K562 (cell line): Measurements from ENCODE around the gene CD38. TPM values are rescaled to one million over a fixed set of nuclear protein-coding genes. Genes with fewer than 3 reads are reported as not detected.
A peak's percentile ranks its signal among the peaks of the same experiment; 100 is the strongest.

Source experiments
- ATAC-seq: fragments of 200-7000 bp; cut with Tn5 transposase; 3 replicates; pipeline ENCODE4 v1.9.1; 2020; ENCODE audit warnings: moderate library complexity
- BruUV-seq: library from RNA; stranded (reverse); fragments of 400-500 nt; replicated peaks from 2 replicates; lab custom pipeline; 2021; lab: Mats Ljungman, UMichigan
- CTCF ChIA-PET: fragments of 300-600 bp; formaldehyde crosslinking; extraction: SDS; loops from one replicate; lab custom pipeline; 2021; ENCODE audit warnings: low intra/inter-chr PET ratio; lab: Yijun Ruan, JAX
- POLR2A ChIA-PET: fragments of 300-600, 350-650 bp; sonication (Branson Sonifier 250); formaldehyde crosslinking; extraction: SDS; loops from one replicate; lab custom pipeline; 2021; ENCODE audit warnings: antibody characterized with exemption, inconsistent platforms; lab: Yijun Ruan, JAX
- DNase-seq, 4 experiments: peaks; one replicate each; pipeline versions ENCODE4 v3.0.0 to v3.0.0-alpha.2; 2011 to 2018; ENCODE audit warnings: low spot score in 3 of 4, mixed read lengths in 3 of 4; ENCODE audit errors: extremely low read depth in 1 of 4
- FAIRE-seq: peaks from 2 replicates; lab custom pipeline; 2011; peaks lifted over from hg19 to GRCh38; lab: Jason Lieb, UNC
- H2AFZ ChIP-seq: 2 replicates; pipeline ENCODE4 v1.6.0; 2011; ENCODE audit warnings: low read depth, low read length, control low read depth, inconsistent platforms
- H3K27ac ChIP-seq: fragments of 200-600 bp; 3 replicates; pipeline ENCODE4 v1.8.0; 2011; ENCODE audit warnings: low read depth, mild to moderate bottlenecking, control low read depth, inconsistent platforms, low read length, moderate library complexity, mixed read lengths; ENCODE audit errors: extremely low read depth
- H3K27me3 ChIP-seq, 2 experiments: fragments of 300-600 bp in 1 of 2; 2 replicates in 1 of 2; 3 replicates in 1 of 2; pipeline versions ENCODE4 v1.6.0 to v1.8.0; 2011; ENCODE audit warnings: inconsistent platforms in 2 of 2, low read length in 2 of 2, mild to moderate bottlenecking in 1 of 2, mixed read lengths in 1 of 2, moderate library complexity in 1 of 2; ENCODE audit not compliant: control insufficient read depth in 2 of 2, insufficient read depth in 2 of 2
- H3K36me3 ChIP-seq: fragments of 300-600 bp; 3 replicates; pipeline ENCODE4 v1.8.0; 2011; ENCODE audit warnings: mild to moderate bottlenecking, low read length, inconsistent platforms; ENCODE audit not compliant: control insufficient read depth, insufficient read depth
- H3K4me1 ChIP-seq, 2 experiments: fragments of 200-600 bp in 1 of 2; replicated peaks in 1 of 2; 2 replicates in 1 of 2; 3 replicates in 1 of 2; pipeline versions ENCODE4 v1.5.1 to v1.8.0; 2011; ENCODE audit warnings: inconsistent platforms in 2 of 2, low read length in 2 of 2, mild to moderate bottlenecking in 1 of 2, mixed read lengths in 1 of 2, moderate library complexity in 1 of 2; ENCODE audit not compliant: control insufficient read depth in 2 of 2, insufficient read depth in 2 of 2
- H3K4me2 ChIP-seq: 2 replicates; pipeline ENCODE4 v1.6.1; 2011; ENCODE audit warnings: low read length, control low read depth, inconsistent platforms, mixed read lengths; ENCODE audit not compliant: insufficient read depth
- H3K4me3 ChIP-seq: fragments of 200-600 bp; sonication (generic), shearing (Covaris generic); 2 replicates; pipeline ENCODE4 v1.5.1; 2016; ENCODE audit warnings: control low read depth, inconsistent platforms
- H3K79me2 ChIP-seq: fragments of 200-600 bp; 3 replicates; pipeline ENCODE4 v1.8.0; 2011; ENCODE audit warnings: low read length, inconsistent platforms; ENCODE audit not compliant: control insufficient read depth, insufficient read depth
- H3K9ac ChIP-seq, 2 experiments: 2 replicates each; pipeline versions ENCODE4 v1.6.0 to v1.6.1; 2011; ENCODE audit warnings: low read depth in 2 of 2, low read length in 2 of 2, control low read depth in 1 of 2, inconsistent platforms in 1 of 2, mild to moderate bottlenecking in 1 of 2, mixed read lengths in 1 of 2; ENCODE audit not compliant: insufficient read depth in 1 of 2
- H3K9me1 ChIP-seq: one replicate; pipeline ENCODE4 v1.6.0; 2011; ENCODE audit warnings: inconsistent platforms, mild to moderate bottlenecking, low read length, moderate library complexity; ENCODE audit not compliant: control insufficient read depth, insufficient read depth
- H3K9me3 ChIP-seq: replicated peaks from 2 replicates; pipeline ENCODE4 v1.5.1; 2011; ENCODE audit warnings: low read depth, low read length, inconsistent platforms; ENCODE audit not compliant: control insufficient read depth, insufficient read depth
- H4K20me1 ChIP-seq: replicated peaks from 2 replicates; pipeline ENCODE4 v1.6.1; 2011; ENCODE audit warnings: low read length, inconsistent platforms, mixed read lengths; ENCODE audit not compliant: control insufficient read depth, insufficient read depth
- CGGBP1 ChIP-seq: fragments of 250-450 bp; sonication (Bioruptor Pico); IDR thresholded peaks from 2 replicates; pipeline ENCODE4 v1.9.0; 2021; ENCODE audit warnings: mild to moderate bottlenecking
- CLOCK ChIP-seq: fragments of 250-450 bp; sonication (Bioruptor Pico); IDR thresholded peaks from 2 replicates; pipeline ENCODE4 v1.4.0; 2020; ENCODE audit warnings: mild to moderate bottlenecking, moderate library complexity, borderline replicate concordance
- DACH1 ChIP-seq: fragments of 450-650 bp; IDR thresholded peaks from 2 replicates; pipeline ENCODE4 v1.6.1; 2018; ENCODE audit not compliant: partially characterized antibody
- FIP1L1 ChIP-seq: fragments of 200-400 bp; formaldehyde crosslinking; IDR thresholded peaks from 2 replicates; pipeline ENCODE4 v1.6.1; 2018; ENCODE audit warnings: mild to moderate bottlenecking, low read depth, low read length; ENCODE audit not compliant: poor library complexity, severe bottlenecking
- MAFF ChIP-seq: IDR thresholded peaks from 2 replicates; pipeline ENCODE4 v1.6.1; 2012; ENCODE audit warnings: low read length, improper control_type of control experiment
- PCBP2 ChIP-seq: fragments of 200-400 bp; formaldehyde crosslinking; IDR thresholded peaks from 2 replicates; pipeline ENCODE4 v1.6.1; 2018; ENCODE audit warnings: low read length, low read depth, mild to moderate bottlenecking, moderate library complexity; ENCODE audit not compliant: poor library complexity, severe bottlenecking
- RFX7 ChIP-seq: fragments of 250-450 bp; sonication (Bioruptor Pico); IDR thresholded peaks from 2 replicates; pipeline ENCODE4 v1.5.1; 2021; ENCODE audit warnings: mild to moderate bottlenecking
- SMAD2 ChIP-seq: fragments of 150-350 bp; IDR thresholded peaks from 2 replicates; pipeline ENCODE4 v1.6.1; 2014; ENCODE audit warnings: low read depth, mild to moderate bottlenecking, low read length
- TCF7 ChIP-seq: sonication (generic); IDR thresholded peaks from 2 replicates; pipeline ENCODE4 v1.6.1; 2016; ENCODE audit warnings: antibody characterized with exemption, borderline replicate concordance
- ZFX ChIP-seq: sonication (generic); formaldehyde crosslinking; IDR thresholded peaks from 2 replicates; pipeline ENCODE4 v1.8.0; 2022; ENCODE audit warnings: mild to moderate bottlenecking, missing genetic modification reagents, moderate library complexity
- ZNF184 ChIP-seq: sonication (generic); formaldehyde crosslinking; IDR thresholded peaks from 2 replicates; pipeline ENCODE4 v1.5.0; 2020; ENCODE audit warnings: missing genetic modification reagents
- WGBS: fragments of 100-300 bp; shearing (Covaris generic); methylation state at CpG from one replicate; pipeline ENCODE4 v1.1.6; 2016; ENCODE audit warnings: low coverage, mixed read lengths; ENCODE audit not compliant: insufficient coverage; ENCODE audit errors: missing lambda C conversion rate; 5-methylcytosine and 5-hydroxymethylcytosine counted together
- in situ Hi-C: fragments of 300-500 bp; cut with MboI; formaldehyde crosslinking; loops from 4 replicates; pipeline ENCODE4 v1.15.0; 2018; ENCODE audit warnings: inconsistent platforms, mixed read lengths
- intact Hi-C: fragments of 100-400 bp; cut with micrococcal nuclease; formaldehyde crosslinking; loops from 2 replicates; pipeline ENCODE4 v1.14.2; 2022
- polyA plus RNA-seq, 8 experiments: library from polyadenylated mRNA; depleted of rRNA in 4 of 8; stranded (reverse) in 5 of 8; unstranded in 3 of 8; fragments of >200 nt; fragmentation: Nextera tagmentation in 2 of 8; fragmentation: Illumina TruSeq in 1 of 8; extraction: Ambion mirVana in 2 of 8; extraction: Trizol in 1 of 8; gene quantifications; 2 replicates each; pipeline versions ENCODE4 v1.2.1 to v1.2.3, GENCODE V29; 2011 to 2014; ENCODE audit warnings: inconsistent platforms in 1 of 8, missing spikeins in 1 of 8
- total RNA-seq, 7 experiments: library from RNA; depleted of rRNA in 6 of 7; stranded (reverse); fragments of >200 nt in 6 of 7; fragmentation: Illumina TruSeq in 2 of 7; extraction: Trizol in 2 of 7; gene quantifications; 2 replicates each; pipeline versions ENCODE4 v1.2.1 to v1.2.3, GENCODE V29; 2011 to 2021; ENCODE audit warnings: low replicate concordance in 1 of 7
- TF ChIP-seq, protein P1 (sequence below): IDR thresholded peaks from 2 replicates; pipeline ENCODE4 v1.6.1; 2016; ENCODE audit warnings: missing genetic modification characterization, missing compliant biosample characterization
- TF ChIP-seq, protein P2 (sequence below): fragments of 450-650 bp; IDR thresholded peaks from 2 replicates; pipeline ENCODE4 v1.6.1; 2016; ENCODE audit warnings: borderline replicate concordance
- TF ChIP-seq, protein P3 (sequence below): IDR thresholded peaks from 2 replicates; pipeline ENCODE4 v1.6.1; 2012; ENCODE audit warnings: low read depth, low read length, improper control_type of control experiment, borderline replicate concordance

CD38 gene
- total and polyA plus RNA-seq, 9 of the 15 experiments (the other 6 are each of a cell fraction or from before 2014, with no cell fraction given): 0.04 to 0.06 (median 0.04) TPM; not detected in 5

- FAIRE-seq (no peak), ATAC-seq (no peak), DNase-seq (peak in 1 of 4 experiments; percentile 1)
- Histone ChIP-seq H3K4me1 (no peaks in the 10 kb centered on the region), H3K27me3 (no peaks in the 10 kb centered on the region), H3K36me3 (no peaks in the 10 kb centered on the region), H3K27ac (no peak overlapping the region), H3K4me3 (no peak overlapping the region), H3K9ac (no peak overlapping the region), H3K4me2 (no peak overlapping the region), H2AFZ (no peak overlapping the region), H3K9me1 (no peaks in the 10 kb centered on the region), H3K79me2 (no peaks in the 10 kb centered on the region), H3K9me3 (no peaks in the 10 kb centered on the region), H4K20me1 (no peaks in the 10 kb centered on the region)
- ChIA-PET CTCF (no interaction called here), POLR2A (no interaction called here)
- in situ Hi-C loops (no loop called here), intact Hi-C loops (no loop called here)
- no TSS peak for BruUV-seq
- 0% methylated on average over 1 of the region's 1 CpG for WGBS
- TF ChIP-seq, protein P1, sequence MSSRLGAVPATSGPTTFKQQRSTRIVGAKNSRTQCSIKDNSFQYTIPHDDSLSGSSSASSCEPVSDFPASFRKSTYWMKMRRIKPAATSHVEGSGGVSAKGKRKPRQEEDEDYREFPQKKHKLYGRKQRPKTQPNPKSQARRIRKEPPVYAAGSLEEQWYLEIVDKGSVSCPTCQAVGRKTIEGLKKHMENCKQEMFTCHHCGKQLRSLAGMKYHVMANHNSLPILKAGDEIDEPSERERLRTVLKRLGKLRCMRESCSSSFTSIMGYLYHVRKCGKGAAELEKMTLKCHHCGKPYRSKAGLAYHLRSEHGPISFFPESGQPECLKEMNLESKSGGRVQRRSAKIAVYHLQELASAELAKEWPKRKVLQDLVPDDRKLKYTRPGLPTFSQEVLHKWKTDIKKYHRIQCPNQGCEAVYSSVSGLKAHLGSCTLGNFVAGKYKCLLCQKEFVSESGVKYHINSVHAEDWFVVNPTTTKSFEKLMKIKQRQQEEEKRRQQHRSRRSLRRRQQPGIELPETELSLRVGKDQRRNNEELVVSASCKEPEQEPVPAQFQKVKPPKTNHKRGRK: no peak
- no peak for TF ChIP-seq FIP1L1
- no peak for TF ChIP-seq MAFF
- TF ChIP-seq TCF7: no peak
- TF ChIP-seq, protein P2, sequence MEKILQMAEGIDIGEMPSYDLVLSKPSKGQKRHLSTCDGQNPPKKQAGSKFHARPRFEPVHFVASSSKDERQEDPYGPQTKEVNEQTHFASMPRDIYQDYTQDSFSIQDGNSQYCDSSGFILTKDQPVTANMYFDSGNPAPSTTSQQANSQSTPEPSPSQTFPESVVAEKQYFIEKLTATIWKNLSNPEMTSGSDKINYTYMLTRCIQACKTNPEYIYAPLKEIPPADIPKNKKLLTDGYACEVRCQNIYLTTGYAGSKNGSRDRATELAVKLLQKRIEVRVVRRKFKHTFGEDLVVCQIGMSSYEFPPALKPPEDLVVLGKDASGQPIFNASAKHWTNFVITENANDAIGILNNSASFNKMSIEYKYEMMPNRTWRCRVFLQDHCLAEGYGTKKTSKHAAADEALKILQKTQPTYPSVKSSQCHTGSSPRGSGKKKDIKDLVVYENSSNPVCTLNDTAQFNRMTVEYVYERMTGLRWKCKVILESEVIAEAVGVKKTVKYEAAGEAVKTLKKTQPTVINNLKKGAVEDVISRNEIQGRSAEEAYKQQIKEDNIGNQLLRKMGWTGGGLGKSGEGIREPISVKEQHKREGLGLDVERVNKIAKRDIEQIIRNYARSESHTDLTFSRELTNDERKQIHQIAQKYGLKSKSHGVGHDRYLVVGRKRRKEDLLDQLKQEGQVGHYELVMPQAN: no peak
- no peak for TF ChIP-seq PCBP2
- no peak for TF ChIP-seq DACH1
- no peak for TF ChIP-seq ZNF184 (CRISPR knock-in tag)
- no peak for TF ChIP-seq RFX7
- no peak for TF ChIP-seq SMAD2
- no peak for TF ChIP-seq CGGBP1 (CRISPR knock-in tag)
- no peak for TF ChIP-seq ZFX (CRISPR knock-in tag)
- TF ChIP-seq, protein P3, sequence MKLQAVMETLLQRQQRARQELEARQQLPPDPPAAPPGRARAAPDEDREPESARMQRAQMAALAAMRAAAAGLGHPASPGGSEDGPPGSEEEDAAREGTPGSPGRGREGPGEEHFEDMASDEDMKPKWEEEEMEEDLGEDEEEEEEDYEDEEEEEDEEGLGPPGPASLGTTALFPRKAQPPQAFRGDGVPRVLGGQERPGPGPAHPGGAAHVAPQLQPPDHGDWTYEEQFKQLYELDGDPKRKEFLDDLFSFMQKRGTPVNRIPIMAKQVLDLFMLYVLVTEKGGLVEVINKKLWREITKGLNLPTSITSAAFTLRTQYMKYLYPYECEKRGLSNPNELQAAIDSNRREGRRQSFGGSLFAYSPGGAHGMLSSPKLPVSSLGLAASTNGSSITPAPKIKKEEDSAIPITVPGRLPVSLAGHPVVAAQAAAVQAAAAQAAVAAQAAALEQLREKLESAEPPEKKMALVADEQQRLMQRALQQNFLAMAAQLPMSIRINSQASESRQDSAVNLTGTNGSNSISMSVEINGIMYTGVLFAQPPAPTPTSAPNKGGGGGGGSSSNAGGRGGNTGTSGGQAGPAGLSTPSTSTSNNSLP: no peak
- no peak for TF ChIP-seq CLOCK (CRISPR knock-in tag)
Measured at GRCh38 chr4:15833801-15834200, 55.7 kb downstream of the CD38 start.
